ENCODE measurements around the gene EHHADH.

The EHHADH gene

DNA sequence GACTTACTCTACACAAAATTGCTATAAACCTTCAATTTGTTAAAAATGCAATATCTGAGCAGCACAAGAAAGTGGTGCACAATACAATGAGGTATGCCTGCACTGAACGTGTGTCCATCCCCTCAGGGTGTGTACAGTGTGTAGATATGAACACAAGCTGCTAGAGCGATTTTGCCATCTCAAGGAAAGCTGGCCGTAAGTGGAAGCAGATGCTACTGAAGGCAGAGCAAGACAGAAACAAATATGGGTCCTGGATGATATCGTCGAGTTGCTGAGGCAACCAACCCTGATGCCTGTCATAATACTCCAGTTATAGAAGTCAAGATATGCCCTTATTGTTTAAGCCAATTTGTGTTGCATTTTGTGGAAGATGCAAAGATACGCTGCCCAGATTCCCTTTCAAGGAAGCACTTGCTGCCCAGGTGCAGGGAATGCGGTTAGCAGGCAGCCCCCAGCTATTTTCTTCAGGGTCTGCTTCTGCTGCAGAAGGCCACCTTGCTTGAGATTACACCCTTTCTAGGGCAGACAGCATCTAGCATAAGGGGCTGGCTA lies 25.8 kb upstream of the EHHADH start:
- no peak overlapping the region for H3K14ac ChIP-seq (ENCODE audit: low read length)
- H4K91ac ChIP-seq (ENCODE audit: low read depth, low read length) = no peak overlapping the region
- no peak overlapping the region for H3K27ac ChIP-seq (ENCODE audit: low read depth, low read length)
- H3K79me2 ChIP-seq (ENCODE audit: control insufficient read depth, insufficient read depth, low read length, poor library complexity) = peaks cover 5% of the 10 kb centered on the region
- H3K9me3 ChIP-seq (ENCODE audit: insufficient read depth, low read depth, low read length) = no peaks in the 10 kb centered on the region
- no peak overlapping the region for H2AFZ ChIP-seq (ENCODE audit: insufficient read depth, low read length, poor library complexity)
- no peak overlapping the region for H3K4me3 ChIP-seq (ENCODE audit: low read depth, low read length)
- no peak overlapping the region for H4K12ac ChIP-seq (ENCODE audit: low read depth, low read length)
- H4K8ac ChIP-seq (ENCODE audit: low read depth, low read length) = no peak overlapping the region
- H3K18ac ChIP-seq (ENCODE audit: low read length) = no peak overlapping the region
- no peak overlapping the region for H2BK120ac ChIP-seq (ENCODE audit: insufficient read depth, low read length, poor library complexity)
- peaks cover 5% of the 10 kb centered on the region for H3K79me1 ChIP-seq (ENCODE audit: low read length)
- no peak overlapping the region for H3K23ac ChIP-seq (ENCODE audit: low read length)
- no peak overlapping the region for H2AK5ac ChIP-seq (ENCODE audit: low read length)
- WGBS (ENCODE audit: extremely low coverage, insufficient coverage, insufficient read length) = no CpG with 5 or more reads among the region's 7 CpGs
- DNase-seq = no peak
- H3K4ac ChIP-seq (ENCODE audit: low read depth, low read length) = no peak overlapping the region
- H3K27me3 ChIP-seq (ENCODE audit: insufficient read depth, low read length) = no peaks in the 10 kb centered on the region
- H3K4me1 ChIP-seq (ENCODE audit: control insufficient read depth in 1 of 2, insufficient read depth in 2 of 2, low read length in 2 of 2) = peaks cover 0 to 4% of the 10 kb centered on the region in 2 experiments
- H3K9ac ChIP-seq (ENCODE audit: low read length) = no peak overlapping the region
- H2BK5ac ChIP-seq (ENCODE audit: low read depth, low read length, poor library complexity) = no peak overlapping the region
- no peaks in the 10 kb centered on the region for H3K36me3 ChIP-seq (ENCODE audit: control insufficient read depth in 1 of 2, insufficient read depth in 2 of 2, low read length in 2 of 2)
- H3K4me2 ChIP-seq (ENCODE audit: low read length) = no peak overlapping the region
- H2BK12ac ChIP-seq (ENCODE audit: low read length) = no peak overlapping the region

- H3K79me2 ChIP-seq (ENCODE audit: control insufficient read depth, insufficient read depth, low read length, poor library complexity) = no peaks in the 10 kb centered on the region
- H3K4me1 ChIP-seq (ENCODE audit: control insufficient read depth in 1 of 2, insufficient read depth in 2 of 2, low read length in 2 of 2) = no peaks in the 10 kb centered on the region
- H2AFZ ChIP-seq (ENCODE audit: insufficient read depth, low read length, poor library complexity) = no peak overlapping the region
- DNase-seq = no peak
- H3K23ac ChIP-seq (ENCODE audit: low read length) = no peak overlapping the region
- WGBS (ENCODE audit: extremely low coverage, insufficient coverage, insufficient read length) = no CpG with 5 or more reads among the region's 4 CpGs
- no peaks in the 10 kb centered on the region for H3K9me3 ChIP-seq (ENCODE audit: insufficient read depth, low read depth, low read length)
- no peaks in the 10 kb centered on the region for H3K79me1 ChIP-seq (ENCODE audit: low read length)
- no peaks in the 10 kb centered on the region for H3K27me3 ChIP-seq (ENCODE audit: insufficient read depth, low read length)
- H3K4me2 ChIP-seq (ENCODE audit: low read length) = no peak overlapping the region
- no peak overlapping the region for H3K14ac ChIP-seq (ENCODE audit: low read length)
- H2BK12ac ChIP-seq (ENCODE audit: low read length) = no peak overlapping the region
- H2BK120ac ChIP-seq (ENCODE audit: insufficient read depth, low read length, poor library complexity) = no peak overlapping the region
- H3K27ac ChIP-seq (ENCODE audit: low read depth, low read length) = no peak overlapping the region
- no peak overlapping the region for H4K8ac ChIP-seq (ENCODE audit: low read depth, low read length)
- H2BK5ac ChIP-seq (ENCODE audit: low read depth, low read length, poor library complexity) = no peak overlapping the region
- H3K36me3 ChIP-seq (ENCODE audit: control insufficient read depth in 1 of 2, insufficient read depth in 2 of 2, low read length in 2 of 2) = no peaks in the 10 kb centered on the region
- no peak overlapping the region for H2AK5ac ChIP-seq (ENCODE audit: low read length)
- no peak overlapping the region for H4K12ac ChIP-seq (ENCODE audit: low read depth, low read length)
- no peak overlapping the region for H3K4ac ChIP-seq (ENCODE audit: low read depth, low read length)
- no peak overlapping the region for H3K4me3 ChIP-seq (ENCODE audit: low read depth, low read length)
- H3K9ac ChIP-seq (ENCODE audit: low read length) = no peak overlapping the region
- H4K91ac ChIP-seq (ENCODE audit: low read depth, low read length) = no peak overlapping the region
- H3K18ac ChIP-seq (ENCODE audit: low read length) = no peak overlapping the region
Measured at GRCh38 chr3:185276415-185276814, 22.6 kb upstream of the EHHADH start.

DNA sequence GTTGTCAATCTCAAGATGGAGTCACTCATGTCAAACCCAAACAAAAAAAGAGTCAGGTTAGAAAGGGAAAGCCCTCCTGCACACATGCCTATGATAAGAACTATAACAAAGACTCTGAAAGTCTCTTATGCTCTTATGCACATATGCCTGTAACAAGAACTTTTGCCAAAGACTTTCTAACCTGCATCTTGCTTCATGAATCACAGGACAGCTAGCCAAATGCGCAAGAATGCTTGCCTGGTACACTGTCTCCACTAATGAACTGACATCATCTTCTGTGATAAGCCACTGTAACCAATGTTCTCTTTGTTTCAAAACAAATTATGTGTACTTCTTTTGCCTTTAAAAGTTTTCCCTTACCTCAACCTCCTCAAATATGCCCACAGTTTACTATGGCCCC lies 18.2 kb upstream of the EHHADH start:
- no peak overlapping the region for H2AFZ ChIP-seq (ENCODE audit: insufficient read depth, low read length, poor library complexity)
- no peak overlapping the region for H2BK12ac ChIP-seq (ENCODE audit: low read length)
- H3K79me1 ChIP-seq (ENCODE audit: low read length) = peaks cover 2% of the 10 kb centered on the region
- no peak overlapping the region for H2AK5ac ChIP-seq (ENCODE audit: low read length)
- no peaks in the 10 kb centered on the region for H3K36me3 ChIP-seq (ENCODE audit: control insufficient read depth in 1 of 2, insufficient read depth in 2 of 2, low read length in 2 of 2)
- no CpG with 5 or more reads among the region's 1 CpG for WGBS (ENCODE audit: extremely low coverage, insufficient coverage, insufficient read length)
- no peak overlapping the region for H3K4me3 ChIP-seq (ENCODE audit: low read depth, low read length)
- H3K9ac ChIP-seq (ENCODE audit: low read length) = no peak overlapping the region
- no peak overlapping the region for H4K12ac ChIP-seq (ENCODE audit: low read depth, low read length)
- H3K4me2 ChIP-seq (ENCODE audit: low read length) = no peak overlapping the region
- no peak for DNase-seq
- H3K9me3 ChIP-seq (ENCODE audit: insufficient read depth, low read depth, low read length) = no peaks in the 10 kb centered on the region
- no peak overlapping the region for H3K27ac ChIP-seq (ENCODE audit: low read depth, low read length)
- H3K27me3 ChIP-seq (ENCODE audit: insufficient read depth, low read length) = no peaks in the 10 kb centered on the region
- no peak overlapping the region for H4K91ac ChIP-seq (ENCODE audit: low read depth, low read length)
- H4K8ac ChIP-seq (ENCODE audit: low read depth, low read length) = no peak overlapping the region
- no peak overlapping the region for H3K4ac ChIP-seq (ENCODE audit: low read depth, low read length)
- H2BK5ac ChIP-seq (ENCODE audit: low read depth, low read length, poor library complexity) = no peak overlapping the region
- H3K14ac ChIP-seq (ENCODE audit: low read length) = no peak overlapping the region
- H3K4me1 ChIP-seq (ENCODE audit: control insufficient read depth in 1 of 2, insufficient read depth in 2 of 2, low read length in 2 of 2) = no peaks in the 10 kb centered on the region
- no peak overlapping the region for H3K23ac ChIP-seq (ENCODE audit: low read length)
- no peak overlapping the region for H2BK120ac ChIP-seq (ENCODE audit: insufficient read depth, low read length, poor library complexity)
- H3K79me2 ChIP-seq (ENCODE audit: control insufficient read depth, insufficient read depth, low read length, poor library complexity) = no peaks in the 10 kb centered on the region
- H3K18ac ChIP-seq (ENCODE audit: low read length) = no peak overlapping the region

DNA sequence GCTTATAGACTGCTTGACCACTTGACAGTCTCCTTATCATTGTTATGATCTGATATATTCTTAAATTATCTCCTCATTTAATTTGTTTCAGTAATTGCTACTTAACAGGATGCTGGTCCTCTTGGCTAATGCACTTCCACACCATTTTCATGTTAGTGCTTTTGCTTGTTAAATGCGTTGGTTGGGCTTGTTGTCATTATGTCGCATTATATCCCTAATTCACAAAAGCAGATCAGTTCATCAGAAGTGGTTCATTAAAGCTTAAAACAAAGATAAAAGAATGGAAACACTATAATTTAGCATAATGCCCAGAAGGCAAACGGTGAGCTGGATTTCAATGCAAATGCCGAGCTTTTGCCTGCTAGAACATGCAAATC lies 17.1 kb upstream of the EHHADH start:
- Histone ChIP-seq H3K14ac (ENCODE audit: low read length) (no peak overlapping the region), H2AFZ (ENCODE audit: insufficient read depth, low read length, poor library complexity) (no peak overlapping the region), H4K12ac (ENCODE audit: low read depth, low read length) (no peak overlapping the region), H3K4me1 (ENCODE audit: control insufficient read depth in 1 of 2, insufficient read depth in 2 of 2, low read length in 2 of 2) (no peaks in the 10 kb centered on the region), H3K36me3 (ENCODE audit: control insufficient read depth in 1 of 2, insufficient read depth in 2 of 2, low read length in 2 of 2) (no peaks in the 10 kb centered on the region), H3K27me3 (ENCODE audit: insufficient read depth, low read length) (no peaks in the 10 kb centered on the region), H3K4me2 (ENCODE audit: low read length) (no peak overlapping the region), H2AK5ac (ENCODE audit: low read length) (no peak overlapping the region), H3K79me1 (ENCODE audit: low read length) (peaks cover 2% of the 10 kb centered on the region), H3K4me3 (ENCODE audit: low read depth, low read length) (no peak overlapping the region), H3K4ac (ENCODE audit: low read depth, low read length) (no peak overlapping the region), H3K18ac (ENCODE audit: low read length) (no peak overlapping the region), H3K23ac (ENCODE audit: low read length) (no peak overlapping the region), H4K91ac (ENCODE audit: low read depth, low read length) (no peak overlapping the region), H3K9ac (ENCODE audit: low read length) (no peak overlapping the region), H2BK5ac (ENCODE audit: low read depth, low read length, poor library complexity) (no peak overlapping the region), H3K79me2 (ENCODE audit: control insufficient read depth, insufficient read depth, low read length, poor library complexity) (no peaks in the 10 kb centered on the region), H2BK12ac (ENCODE audit: low read length) (no peak overlapping the region), H2BK120ac (ENCODE audit: insufficient read depth, low read length, poor library complexity) (no peak overlapping the region), H4K8ac (ENCODE audit: low read depth, low read length) (no peak overlapping the region), H3K27ac (ENCODE audit: low read depth, low read length) (no peak overlapping the region), H3K9me3 (ENCODE audit: insufficient read depth, low read depth, low read length) (no peaks in the 10 kb centered on the region)
- DNase-seq = no peak
- no CpG with 5 or more reads among the region's 4 CpGs for WGBS (ENCODE audit: extremely low coverage, insufficient coverage, insufficient read length)
